NT2/D1 (cell line): ENCODE measurements around the gene ANKRD28.

Source experiments
- DNase-seq: peaks from one replicate; pipeline ENCODE4 v3.0.0-alpha.2; 2011; ENCODE audit warnings: low read depth, low spot score
- H3K27me3 ChIP-seq: 2 replicates; pipeline ENCODE4 v1.6.0; 2011; ENCODE audit warnings: mild to moderate bottlenecking; ENCODE audit not compliant: insufficient read length, insufficient read depth
- H3K36me3 ChIP-seq: 2 replicates; pipeline ENCODE4 v1.6.1; 2011; ENCODE audit warnings: mild to moderate bottlenecking, low read length, mixed read lengths; ENCODE audit not compliant: insufficient read depth, insufficient read length
- H3K4me1 ChIP-seq: 2 replicates; pipeline ENCODE4 v1.5.1; 2011; ENCODE audit not compliant: insufficient read depth, insufficient read length
- H3K4me3 ChIP-seq: 2 replicates; pipeline ENCODE4 v1.5.1; 2011; ENCODE audit warnings: low read depth; ENCODE audit not compliant: insufficient read length
- H3K9ac ChIP-seq: 2 replicates; pipeline ENCODE4 v1.6.0; 2011; ENCODE audit warnings: low read depth; ENCODE audit not compliant: insufficient read length
- H3K9me3 ChIP-seq: 2 replicates; pipeline ENCODE4 v1.5.1; 2011; ENCODE audit warnings: mild to moderate bottlenecking, low read length; ENCODE audit not compliant: insufficient read depth
- SUZ12 ChIP-seq: IDR thresholded peaks from 2 replicates; pipeline ENCODE4 v1.6.1; 2011; ENCODE audit not compliant: insufficient read length, insufficient read depth; ENCODE audit errors: extremely low read depth
- YY1 ChIP-seq: IDR thresholded peaks from 2 replicates; pipeline ENCODE4 v1.6.1; 2011; ENCODE audit not compliant: insufficient read length, insufficient read depth
- ZNF274 ChIP-seq: IDR thresholded peaks from 2 replicates; pipeline ENCODE4 v1.6.1; 2011; ENCODE audit warnings: mild to moderate bottlenecking, low read depth, low read length

ANKRD28 gene

DNA sequence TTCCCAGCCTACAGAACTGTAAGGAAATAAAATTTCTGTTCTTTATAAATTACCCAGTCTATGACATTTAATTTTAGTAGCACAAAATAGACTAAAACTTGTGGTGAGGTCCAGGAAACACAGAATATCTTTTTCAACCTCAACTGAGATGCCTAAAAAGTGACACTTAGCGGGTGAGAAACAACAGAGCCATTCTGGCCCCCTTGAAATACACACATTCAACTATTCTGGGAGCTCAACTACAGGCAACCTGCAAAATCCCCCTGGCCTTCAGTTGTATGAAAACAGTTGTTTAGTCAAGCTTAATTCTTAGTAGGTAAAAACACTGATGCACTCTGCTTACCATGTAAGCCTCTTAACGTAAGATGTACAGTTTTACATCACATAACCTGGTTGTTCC, 66.8 kb downstream of the ANKRD28 start:
- no peak overlapping the region for H3K4me3 ChIP-seq
- no peak for DNase-seq
- no peak overlapping the region for H3K9ac ChIP-seq
- H3K36me3 ChIP-seq, result peaks cover 28% of the 10 kb centered on the region
- H3K9me3 ChIP-seq, result no peaks in the 10 kb centered on the region
- TF ChIP-seq YY1 (no peak), ZNF274 (no peak), SUZ12 (no peak)
- no peaks in the 10 kb centered on the region for H3K4me1 ChIP-seq
- no peaks in the 10 kb centered on the region for H3K27me3 ChIP-seq

DNA sequence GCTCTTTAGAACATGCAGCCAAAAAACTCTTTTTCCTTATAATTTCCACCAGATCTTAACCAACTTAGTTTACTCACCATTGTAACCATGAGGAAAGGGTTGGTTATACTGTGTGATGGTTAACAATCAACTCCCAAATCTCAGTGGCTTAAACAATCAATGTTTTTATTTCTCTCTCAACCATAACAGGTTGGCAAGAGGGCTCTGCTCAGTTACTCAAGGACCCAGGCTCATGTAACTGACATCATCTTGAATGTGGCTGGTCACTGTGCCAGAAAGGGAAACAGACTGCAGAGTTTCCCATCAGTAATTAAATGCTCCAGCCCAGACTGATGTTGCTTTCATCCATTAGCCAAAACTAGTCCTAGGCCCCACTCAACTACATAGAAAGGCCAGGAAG, 69.0 kb downstream of the ANKRD28 start:
- DNase-seq, result no peak
- TF ChIP-seq YY1 (no peak), ZNF274 (no peak), SUZ12 (no peak)
- Histone ChIP-seq H3K4me3 (no peak overlapping the region), H3K27me3 (no peaks in the 10 kb centered on the region), H3K36me3 (peaks cover 24% of the 10 kb centered on the region), H3K9me3 (no peaks in the 10 kb centered on the region), H3K4me1 (no peaks in the 10 kb centered on the region), H3K9ac (no peak overlapping the region)

DNA sequence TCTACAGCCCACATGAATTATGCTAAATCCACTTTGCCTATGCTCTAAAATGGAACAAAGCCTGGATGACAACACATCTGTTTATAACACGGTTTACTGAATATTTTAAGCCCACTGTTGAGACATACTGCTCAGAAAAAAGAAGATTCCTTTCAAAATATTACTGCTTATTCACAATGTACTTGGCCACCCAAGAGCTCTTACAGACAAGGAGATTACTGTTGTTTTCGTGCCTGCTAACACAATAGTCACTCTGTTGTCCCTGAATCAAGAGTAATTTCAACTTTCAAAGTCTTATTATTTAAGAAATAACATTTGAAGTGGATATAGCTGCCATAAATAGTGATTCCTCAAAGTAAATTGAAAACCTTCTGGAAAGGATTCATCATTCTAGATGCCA, 70.9 kb downstream of the ANKRD28 start:
- Histone ChIP-seq H3K36me3 (peaks cover 15% of the 10 kb centered on the region), H3K27me3 (no peaks in the 10 kb centered on the region), H3K9me3 (no peaks in the 10 kb centered on the region), H3K4me3 (no peak overlapping the region), H3K4me1 (no peaks in the 10 kb centered on the region), H3K9ac (no peak overlapping the region)
- TF ChIP-seq YY1 (no peak), SUZ12 (no peak), ZNF274 (no peak)
- no peak for DNase-seq

DNA sequence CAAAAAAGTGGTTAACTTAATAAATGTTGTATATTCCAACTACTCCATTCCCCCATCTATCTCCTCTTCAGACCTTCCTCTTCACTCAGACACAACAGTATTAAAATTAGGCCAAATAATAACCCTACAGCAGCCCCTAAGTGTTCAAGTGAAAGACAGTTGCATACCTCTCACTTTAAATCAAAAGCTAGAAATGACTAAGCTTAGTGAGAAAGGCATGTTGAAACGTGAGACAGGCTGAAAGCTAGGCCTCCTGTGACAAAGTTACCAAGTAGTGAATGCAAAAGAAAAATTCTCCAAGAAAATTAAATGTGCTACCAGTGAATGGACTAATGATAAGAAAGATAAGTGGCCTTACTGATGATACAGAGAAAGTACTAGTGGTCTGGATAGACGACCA, 71.7 kb downstream of the ANKRD28 start:
- H3K4me3 ChIP-seq, result no peak overlapping the region
- DNase-seq, result no peak
- no peaks in the 10 kb centered on the region for H3K9me3 ChIP-seq
- no peaks in the 10 kb centered on the region for H3K27me3 ChIP-seq
- H3K36me3 ChIP-seq, result peaks cover 21% of the 10 kb centered on the region
- no peaks in the 10 kb centered on the region for H3K4me1 ChIP-seq
- H3K9ac ChIP-seq, result no peak overlapping the region
- no peak for TF ChIP-seq SUZ12
- TF ChIP-seq ZNF274, result no peak
- TF ChIP-seq YY1, result no peak

DNA sequence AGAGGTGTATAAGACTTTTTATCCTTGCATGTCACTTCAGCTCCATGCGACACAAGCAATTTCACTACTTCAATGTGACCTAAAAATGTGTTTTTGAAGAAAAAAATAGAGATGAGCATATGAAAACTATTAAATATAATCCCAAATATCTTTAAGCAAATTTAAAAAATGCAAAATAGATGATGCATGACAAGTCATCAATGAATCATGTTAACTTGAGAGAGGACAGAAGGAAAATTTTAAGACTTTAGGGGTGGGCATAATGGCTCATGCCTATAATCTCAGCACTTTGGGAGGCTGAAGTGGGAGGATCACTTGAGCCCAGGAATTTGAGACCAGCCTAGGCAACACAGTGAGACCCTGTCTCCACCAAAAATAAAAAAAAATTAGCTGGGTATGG, 73.3 kb downstream of the ANKRD28 start:
- peaks cover 25% of the 10 kb centered on the region for H3K36me3 ChIP-seq

DNA sequence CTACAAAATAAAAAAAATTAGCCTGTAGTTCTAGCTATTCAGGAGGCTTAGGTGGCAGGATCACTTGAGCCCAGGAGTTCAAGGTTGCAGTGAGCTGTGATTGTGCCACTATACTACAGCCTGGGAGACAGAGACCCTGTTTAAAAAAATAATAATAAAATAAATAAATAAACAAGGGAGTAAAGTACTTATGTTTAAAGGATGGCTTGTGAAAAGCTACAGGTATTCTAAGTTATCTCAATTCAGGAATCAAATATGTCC, 74.2 kb downstream of the ANKRD28 start:
- no peak overlapping the region for H3K9ac ChIP-seq
- H3K4me3 ChIP-seq, result no peak overlapping the region
- TF ChIP-seq SUZ12 (no peak), ZNF274 (no peak), YY1 (no peak)
- H3K9me3 ChIP-seq, result no peaks in the 10 kb centered on the region
- H3K27me3 ChIP-seq, result no peaks in the 10 kb centered on the region
- H3K36me3 ChIP-seq, result peaks cover 25% of the 10 kb centered on the region
- DNase-seq, result no peak
- H3K4me1 ChIP-seq, result no peaks in the 10 kb centered on the region

More for the DNA sequence above, 73.3 kb downstream of the ANKRD28 start:
- no peak for DNase-seq
- no peak for TF ChIP-seq SUZ12
- H3K4me1 ChIP-seq, result no peaks in the 10 kb centered on the region
- H3K4me3 ChIP-seq, result no peak overlapping the region
- no peaks in the 10 kb centered on the region for H3K9me3 ChIP-seq
- no peaks in the 10 kb centered on the region for H3K27me3 ChIP-seq
- H3K9ac ChIP-seq, result no peak overlapping the region

DNA sequence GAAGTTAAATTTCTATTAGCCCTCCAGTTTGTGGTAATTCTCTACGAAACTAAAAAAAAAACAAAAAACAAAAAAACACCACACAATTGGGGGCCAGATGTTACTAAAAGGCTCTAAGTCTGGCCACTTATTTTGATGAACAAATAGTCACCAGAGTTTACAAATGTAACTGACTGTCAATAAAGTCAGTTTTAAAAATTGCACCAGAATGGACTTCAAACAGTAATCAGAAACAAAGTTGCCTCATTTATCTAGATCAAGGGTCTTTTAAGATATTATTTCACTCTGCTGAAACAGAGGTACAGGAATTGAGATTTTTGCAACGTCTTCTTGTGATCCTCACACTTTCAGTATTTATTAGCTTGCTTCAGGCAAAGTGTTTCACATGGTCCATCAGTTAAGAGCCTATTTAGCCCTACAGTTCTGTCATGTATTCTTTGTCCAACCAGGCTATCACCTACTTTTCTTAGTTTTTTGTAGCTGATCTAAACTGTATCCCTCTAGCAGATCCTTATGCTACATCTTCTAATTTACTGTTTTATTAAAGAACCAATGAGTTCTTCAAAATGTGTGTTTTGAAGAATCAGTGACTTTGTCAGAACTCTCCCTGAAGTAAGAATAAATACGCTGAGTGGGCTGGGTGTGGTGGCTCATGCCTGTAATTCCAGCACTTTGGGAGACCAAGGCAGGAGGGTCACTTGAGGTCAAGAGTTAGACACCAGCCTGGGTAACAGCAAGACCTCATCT, 74.7 kb downstream of the ANKRD28 start:
- Histone ChIP-seq H3K4me1 (no peaks in the 10 kb centered on the region), H3K4me3 (no peak overlapping the region), H3K27me3 (no peaks in the 10 kb centered on the region), H3K9me3 (no peaks in the 10 kb centered on the region), H3K9ac (no peak overlapping the region), H3K36me3 (peaks cover 20% of the 10 kb centered on the region)
- TF ChIP-seq ZNF274 (no peak), YY1 (no peak), SUZ12 (no peak)
- DNase-seq, result no peak

DNA sequence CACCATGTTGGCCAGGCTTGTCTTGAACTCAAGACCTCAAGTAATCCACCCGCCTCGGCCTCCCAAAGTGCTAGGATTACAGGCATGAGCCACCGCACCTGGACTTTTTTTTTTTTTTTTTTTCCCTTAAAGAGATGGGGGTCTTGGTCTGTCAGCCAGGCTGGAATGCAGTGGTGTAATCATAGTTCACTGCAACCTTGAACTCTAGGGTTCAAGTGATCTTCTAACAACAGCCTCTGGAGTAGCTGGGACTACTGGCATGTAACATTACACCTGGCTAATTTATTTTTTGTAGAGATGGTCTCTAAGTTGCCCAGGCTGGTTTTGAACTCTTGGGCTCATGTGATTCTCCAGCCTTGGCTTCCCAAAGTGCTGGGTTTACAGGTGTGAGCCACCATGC, 81.6 kb downstream of the ANKRD28 start:
- no peak overlapping the region for H3K9ac ChIP-seq
- TF ChIP-seq SUZ12 (no peak), YY1 (no peak), ZNF274 (no peak)
- H3K27me3 ChIP-seq, result no peaks in the 10 kb centered on the region
- no peak for DNase-seq
- no peaks in the 10 kb centered on the region for H3K4me1 ChIP-seq
- peaks cover 15% of the 10 kb centered on the region for H3K36me3 ChIP-seq
- H3K4me3 ChIP-seq, result no peak overlapping the region
- no peaks in the 10 kb centered on the region for H3K9me3 ChIP-seq
